ENCODE measurements around the gene SH3BP1. TPM values are rescaled to one million over a fixed set of nuclear protein-coding genes. Genes with fewer than 3 reads are reported as not detected.

The SH3BP1 gene
- total and polyA plus RNA-seq, 2 experiments from 2014 or later = 9.5 to 46.7 TPM

- ATAC-seq = no peak
- no peaks in the 10 kb centered on the region for H3K4me1 ChIP-seq (ENCODE audit: insufficient read depth)
- no peak overlapping the region for H3K27ac ChIP-seq (ENCODE audit: low read depth)
- H3K79me2 ChIP-seq (replicated peaks; ENCODE audit: insufficient read depth) = no peaks in the 10 kb centered on the region
- Mint-ChIP-seq H3K36me3 (ENCODE audit: low read depth) (peaks cover 59% of the 10 kb centered on the region), H3K27me3 (ENCODE audit: insufficient read depth, low read depth, poor library complexity) (peaks cover 11% of the 10 kb centered on the region), H3K4me3 (no peak overlapping the region), H3K9me3 (no peaks in the 10 kb centered on the region), H3K27ac (no peak overlapping the region), H3K4me1 (peaks cover 8% of the 10 kb centered on the region)
- no peaks in the 10 kb centered on the region; the same call in 1 of the 2 replicates for H4K20me1 ChIP-seq (replicated peaks; ENCODE audit: insufficient read depth)
- H3K4me3 ChIP-seq = no peak overlapping the region
- no peaks in the 10 kb centered on the region for H3K9me2 ChIP-seq (ENCODE audit: insufficient read depth)
- no peak overlapping the region for H3K4me2 ChIP-seq
- H3K27me3 ChIP-seq (ENCODE audit: insufficient read depth) = no peaks in the 10 kb centered on the region
- TF ChIP-seq ZNF462 (CRISPR knock-in tag; IDR thresholded peaks at IDR 0.05) (no peak), ZNF114 (CRISPR knock-in tag; IDR thresholded peaks at IDR 0.05) (no peak), EZH2 (IDR thresholded peaks at IDR 0.05; ENCODE audit: low read depth, unreplicated experiment) (no peak), JUNB (IDR thresholded peaks at IDR 0.05; ENCODE audit: unreplicated experiment) (no peak), NANOG (IDR thresholded peaks at IDR 0.05; ENCODE audit: borderline replicate concordance) (no peak), CTCF (conservative IDR thresholded peaks at IDR 0.05; ENCODE audit: low read depth in 2 of 2) (no peak), ZNF331 (CRISPR knock-in tag; IDR thresholded peaks at IDR 0.05; ENCODE audit: low read depth) (no peak), CREB1 (CRISPR knock-in tag; IDR thresholded peaks at IDR 0.05; ENCODE audit: low read depth) (no peak), ETS1 (IDR thresholded peaks at IDR 0.05) (no peak), REST (IDR thresholded peaks at IDR 0.05; ENCODE audit: unreplicated experiment) (no peak), STAT1 (IDR thresholded peaks at IDR 0.05; ENCODE audit: unreplicated experiment) (no peak), POLR2AphosphoS5 (IDR thresholded peaks at IDR 0.05; ENCODE audit: low read depth) (no peak), EZH2phosphoT487 (IDR thresholded peaks at IDR 0.05; ENCODE audit: unreplicated experiment) (no peak)
- H3F3A ChIP-seq (replicated peaks; ENCODE audit: low read depth) = no peaks in the 10 kb centered on the region; the same call in 1 of the 2 replicates
- H3K36me3 ChIP-seq (ENCODE audit: insufficient read depth) = peaks cover 19% of the 10 kb centered on the region; the same call in 1 of the 2 replicates
- DNase-seq (ENCODE audit: low spot score) = no peak
- no peak overlapping the region for H2AFZ ChIP-seq
Observed at GRCh38 chr22:37705205-37705604, 65.7 kb downstream of the SH3BP1 start.

All from GM23338 (cell line).